ENCODE data around the gene PCSK7.
"Not testable (repeated sequence)": the region's sequence is repeated elsewhere in the genome, so short reads cannot be mapped to it uniquely, and the experiment has no call there.

Gene PCSK7, protein sequence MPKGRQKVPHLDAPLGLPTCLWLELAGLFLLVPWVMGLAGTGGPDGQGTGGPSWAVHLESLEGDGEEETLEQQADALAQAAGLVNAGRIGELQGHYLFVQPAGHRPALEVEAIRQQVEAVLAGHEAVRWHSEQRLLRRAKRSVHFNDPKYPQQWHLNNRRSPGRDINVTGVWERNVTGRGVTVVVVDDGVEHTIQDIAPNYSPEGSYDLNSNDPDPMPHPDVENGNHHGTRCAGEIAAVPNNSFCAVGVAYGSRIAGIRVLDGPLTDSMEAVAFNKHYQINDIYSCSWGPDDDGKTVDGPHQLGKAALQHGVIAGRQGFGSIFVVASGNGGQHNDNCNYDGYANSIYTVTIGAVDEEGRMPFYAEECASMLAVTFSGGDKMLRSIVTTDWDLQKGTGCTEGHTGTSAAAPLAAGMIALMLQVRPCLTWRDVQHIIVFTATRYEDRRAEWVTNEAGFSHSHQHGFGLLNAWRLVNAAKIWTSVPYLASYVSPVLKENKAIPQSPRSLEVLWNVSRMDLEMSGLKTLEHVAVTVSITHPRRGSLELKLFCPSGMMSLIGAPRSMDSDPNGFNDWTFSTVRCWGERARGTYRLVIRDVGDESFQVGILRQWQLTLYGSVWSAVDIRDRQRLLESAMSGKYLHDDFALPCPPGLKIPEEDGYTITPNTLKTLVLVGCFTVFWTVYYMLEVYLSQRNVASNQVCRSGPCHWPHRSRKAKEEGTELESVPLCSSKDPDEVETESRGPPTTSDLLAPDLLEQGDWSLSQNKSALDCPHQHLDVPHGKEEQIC

DNA sequence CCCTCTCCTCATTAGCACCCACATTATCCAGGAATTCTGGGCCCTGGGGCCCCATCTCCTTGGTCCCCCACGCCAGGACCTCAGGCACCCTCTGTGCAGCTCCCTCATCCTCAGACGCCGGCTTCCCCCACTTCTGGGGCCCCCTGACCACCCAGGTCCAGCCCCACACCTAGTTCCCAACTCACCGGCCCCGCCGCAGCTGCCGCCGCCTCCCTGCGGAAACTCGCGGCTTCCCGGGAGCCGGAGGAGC, at the start of gene PCSK7:
Gene PCSK7, minus strand, starts transcription at position 232 of the 250 bp plus-strand sequence. CDS start 2,229 bp downstream, outside the sequence.
- peak in 1 of 2 experiments; percentile 57 for DNase-seq

DNA sequence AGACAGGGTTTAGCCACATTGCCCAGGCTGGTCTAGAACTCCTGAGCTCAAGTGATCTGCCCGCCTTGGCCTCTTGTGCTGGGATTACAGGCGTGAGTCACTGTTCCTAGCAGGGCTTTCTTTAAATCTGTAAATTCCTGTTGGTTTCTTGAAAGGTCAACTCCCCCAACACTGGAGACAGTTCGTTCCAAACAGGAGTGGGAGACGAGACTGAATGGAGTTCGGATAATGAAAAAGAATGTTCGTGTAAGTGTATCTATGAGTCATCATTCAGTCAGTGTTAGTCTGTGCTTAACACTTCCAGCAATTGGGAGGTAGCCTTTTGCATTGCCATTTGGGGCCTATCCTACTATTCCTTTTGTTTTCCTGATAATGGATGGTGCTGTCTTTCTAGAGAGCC, 49.3 kb upstream of the PCSK7 start:
- DNase-seq = no peak

DNA sequence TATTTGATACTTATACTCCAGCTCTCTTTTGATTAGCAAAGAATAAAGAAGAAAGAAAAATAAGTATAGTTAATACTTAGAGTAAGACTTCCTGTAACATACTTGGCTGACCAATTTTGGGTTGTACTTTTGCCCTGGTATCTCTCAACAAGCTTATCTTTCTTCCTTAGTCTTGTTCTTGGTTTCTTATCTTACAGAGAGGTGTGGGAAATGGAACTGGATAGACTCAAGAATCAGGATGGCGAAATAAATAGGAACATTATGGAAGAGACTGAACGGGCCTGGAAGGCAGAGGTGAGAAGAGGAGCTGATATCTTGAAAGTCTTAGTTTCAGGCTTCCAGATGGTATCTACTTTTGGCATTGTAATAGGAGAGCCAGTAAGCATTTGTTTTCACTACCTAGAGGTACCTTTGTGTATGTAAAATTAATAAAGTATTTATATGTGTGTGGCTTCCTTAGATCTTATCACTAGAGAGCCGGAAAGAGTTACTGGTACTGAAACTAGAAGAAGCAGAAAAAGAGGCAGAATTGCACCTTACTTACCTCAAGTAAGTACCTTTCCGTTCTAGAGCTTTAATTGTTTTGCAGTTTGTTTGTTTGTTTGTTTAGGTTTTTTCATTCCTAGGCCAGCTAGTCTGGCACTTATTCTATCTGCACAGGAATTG, 48.0 kb upstream of the PCSK7 start:
- no peak for DNase-seq

DNA sequence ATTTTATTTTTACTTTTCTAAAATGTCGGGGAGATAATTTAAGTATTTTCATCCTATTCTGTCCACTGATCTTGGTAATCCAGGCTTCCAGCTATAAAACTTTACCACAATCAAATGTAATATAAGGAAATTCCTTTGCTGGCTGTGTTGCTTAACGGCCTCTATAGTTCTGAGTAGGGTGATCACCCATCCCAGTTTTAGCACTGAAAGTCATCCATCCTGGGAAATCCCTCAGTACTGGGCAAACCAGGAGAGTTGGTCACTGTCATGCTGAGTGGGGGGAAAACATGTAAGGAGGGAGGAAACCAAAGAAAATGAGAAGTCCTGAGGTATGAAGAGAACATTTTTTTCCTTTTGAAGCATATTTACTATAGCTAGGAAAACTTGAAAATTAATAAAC, 46.5 kb upstream of the PCSK7 start:
- no peak for DNase-seq

DNA sequence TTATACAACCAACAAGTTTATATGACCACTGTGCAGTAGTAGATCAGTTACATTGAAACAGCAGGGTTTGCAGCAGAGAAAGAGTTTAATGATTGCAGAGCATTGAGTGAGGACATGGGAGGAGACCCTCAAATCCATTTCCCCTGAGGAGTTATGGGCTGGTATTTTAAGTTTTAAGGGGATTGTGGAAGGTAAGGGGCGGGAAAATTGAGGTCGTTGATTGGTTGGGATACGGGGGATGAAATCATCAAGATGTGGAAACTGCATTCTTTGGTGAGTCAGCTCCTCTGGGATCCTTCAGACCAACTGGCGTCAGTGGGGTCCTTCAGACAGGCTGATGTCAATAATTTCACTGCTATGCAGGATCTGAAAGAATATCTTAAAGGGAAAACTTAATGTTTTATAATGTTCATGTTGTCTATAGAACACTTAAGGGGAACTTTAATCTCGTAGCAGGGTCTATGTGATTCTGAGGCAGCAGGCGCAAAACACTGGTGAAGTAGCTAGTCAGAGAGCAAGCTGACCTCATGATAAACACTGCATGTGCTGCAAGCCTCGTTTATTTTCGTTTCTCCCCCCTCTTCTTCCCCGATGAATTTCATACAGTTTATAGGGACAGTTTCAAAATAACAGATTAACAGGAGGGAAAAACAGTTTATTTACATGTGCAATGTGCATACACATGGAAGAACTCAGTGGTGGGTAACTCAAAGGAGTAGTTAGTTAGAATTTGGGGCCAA, 41.8 kb upstream of the PCSK7 start:
- DNase-seq = no peak

DNA sequence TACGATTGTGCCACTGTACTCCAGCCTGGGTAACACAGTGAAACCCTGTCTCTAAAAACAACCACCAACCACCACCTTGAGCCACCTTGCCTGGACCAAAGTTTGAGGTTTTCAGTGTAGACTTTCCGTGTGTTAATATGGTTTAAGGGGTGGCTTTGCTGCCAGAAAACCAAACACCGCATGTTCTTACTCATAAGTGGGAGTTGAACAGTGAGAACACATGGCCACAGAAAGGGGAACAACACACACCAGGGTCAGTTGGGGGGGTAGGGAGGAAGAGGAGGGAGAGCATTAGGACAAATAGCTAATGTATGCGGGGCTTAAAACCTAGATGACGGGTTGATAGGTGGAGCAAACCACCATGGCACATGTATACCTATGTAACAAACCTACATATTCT, 40.3 kb upstream of the PCSK7 start:
- not testable (repeated sequence) for DNase-seq

DNA sequence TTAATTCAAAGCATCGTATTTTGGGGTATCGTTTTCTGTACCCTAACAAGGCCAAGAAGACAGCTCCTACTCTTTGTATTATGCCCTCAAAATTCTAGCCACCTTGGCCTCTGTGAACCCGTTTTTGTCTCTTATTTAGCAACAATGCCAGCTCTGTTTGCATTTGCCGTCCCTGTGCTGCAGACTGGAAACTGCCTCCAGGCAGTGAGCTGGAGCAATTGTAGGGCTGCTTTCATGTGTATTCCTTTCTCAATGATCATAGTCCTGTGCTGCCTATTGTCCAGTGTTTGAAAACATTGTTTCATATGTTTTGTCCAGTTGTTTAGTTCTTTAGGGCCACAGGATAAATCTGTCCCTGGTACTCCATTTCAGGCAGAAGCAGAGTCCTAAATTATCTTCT, 39.3 kb upstream of the PCSK7 start:
- no peak for DNase-seq

DNA sequence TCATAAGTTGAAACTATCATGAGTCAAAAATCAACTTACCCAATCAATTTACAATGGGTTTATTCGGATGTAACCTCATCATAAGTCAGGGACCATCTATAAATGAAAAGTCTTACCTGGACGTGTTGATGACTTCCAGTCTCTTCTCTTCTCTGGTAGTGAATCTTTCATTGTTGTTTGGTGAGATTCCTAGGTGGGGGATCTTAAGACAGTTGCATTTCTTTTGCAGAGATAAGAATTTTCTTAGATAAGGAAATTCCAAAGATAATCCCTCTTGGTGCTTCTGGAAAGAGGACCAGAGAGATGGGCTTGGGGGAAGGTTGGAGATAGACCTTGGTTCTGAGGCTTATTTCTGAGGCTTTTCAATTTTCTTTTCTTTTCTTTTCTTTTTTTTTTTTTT, 38.0 kb upstream of the PCSK7 start:
- DNase-seq = no peak

DNA sequence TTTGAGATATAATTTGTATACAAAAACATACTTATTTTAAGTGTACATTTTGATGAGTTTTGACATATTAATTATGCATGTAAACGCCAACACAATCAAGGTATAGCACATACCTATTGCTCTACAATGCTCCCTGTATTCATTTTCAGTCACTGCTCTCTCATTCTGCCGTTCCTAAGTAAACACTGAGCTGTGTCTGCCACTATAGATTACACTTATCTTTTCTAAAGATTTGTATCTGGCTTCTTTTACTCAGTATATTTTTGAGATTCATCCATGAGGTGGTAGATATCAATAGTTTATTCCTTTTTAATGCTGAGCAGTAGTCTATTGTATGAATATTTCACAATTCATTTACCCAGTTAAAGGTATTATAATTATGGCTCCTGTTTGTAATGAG, 33.9 kb upstream of the PCSK7 start:
- DNase-seq = no peak

DNA sequence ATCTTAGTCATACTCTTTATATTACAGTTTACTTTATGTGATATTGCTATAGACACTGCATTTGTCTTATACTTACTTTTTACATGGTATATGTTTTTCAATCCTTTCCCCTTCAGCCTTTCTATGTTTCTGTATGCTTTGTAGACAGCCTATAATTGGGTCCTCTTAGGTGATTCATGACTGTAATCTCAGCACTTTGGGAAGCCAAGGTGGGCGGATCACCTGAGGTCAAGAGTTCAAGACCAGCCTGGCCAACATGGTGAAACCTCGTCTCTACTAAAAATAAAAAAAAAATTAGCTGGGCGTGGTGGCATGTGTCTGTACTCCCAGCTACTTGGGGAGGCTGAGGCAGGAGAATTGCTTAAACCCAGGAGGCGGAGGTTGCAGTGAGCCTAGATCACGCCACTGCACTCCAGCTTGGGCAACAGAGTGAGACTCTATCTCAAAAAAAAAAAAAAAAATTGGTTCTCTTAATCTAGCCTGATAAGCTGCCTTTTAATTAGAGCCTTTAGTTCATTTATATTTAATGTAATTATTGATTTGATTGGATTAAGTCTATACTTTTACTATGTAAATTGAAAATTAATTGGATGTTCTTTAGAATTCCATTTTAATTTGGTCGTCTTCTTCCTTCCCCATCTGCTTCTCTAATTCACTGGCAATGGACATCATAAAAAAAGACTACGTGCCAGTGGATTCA, 32.9 kb upstream of the PCSK7 start:
- not testable (repeated sequence) for DNase-seq

DNA sequence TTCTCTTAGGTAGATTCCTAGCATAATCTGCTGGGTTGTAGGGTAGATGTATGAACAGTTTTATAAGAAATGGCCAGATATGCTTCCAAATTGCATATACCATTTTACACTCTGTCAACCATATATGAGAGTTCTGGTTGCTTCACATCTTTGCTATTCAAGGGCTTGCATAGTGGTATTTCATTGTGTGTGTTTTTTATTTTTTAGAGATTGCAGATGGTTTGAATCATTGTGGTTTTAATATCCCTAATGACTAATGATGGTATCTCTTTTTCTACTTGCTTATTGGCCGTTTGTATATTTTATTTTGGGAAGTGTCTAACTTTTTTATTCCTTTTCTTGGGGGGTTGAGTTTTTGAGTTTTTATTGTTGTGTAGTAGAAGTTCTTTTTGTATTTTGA, 27.5 kb upstream of the PCSK7 start:
- no peak for DNase-seq

DNA sequence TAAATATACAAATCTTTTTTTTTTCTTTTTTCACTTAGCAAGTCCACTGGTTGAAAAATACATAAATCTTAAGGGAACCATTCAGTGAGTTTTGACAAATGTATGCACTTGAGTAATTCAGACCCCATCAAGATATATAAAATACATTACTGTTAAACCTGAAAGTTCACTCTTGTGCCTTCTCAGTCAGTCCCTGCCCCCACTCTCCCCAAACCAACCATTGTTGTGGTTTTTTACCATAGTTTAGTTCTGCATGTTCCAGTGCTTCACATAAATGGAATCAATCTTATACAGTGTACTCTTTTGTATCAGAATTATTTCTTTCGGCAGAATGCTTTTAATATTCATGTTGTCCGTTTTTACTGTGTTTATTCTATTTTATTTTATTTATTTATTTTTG, 26.7 kb upstream of the PCSK7 start:
- no peak for DNase-seq

DNA sequence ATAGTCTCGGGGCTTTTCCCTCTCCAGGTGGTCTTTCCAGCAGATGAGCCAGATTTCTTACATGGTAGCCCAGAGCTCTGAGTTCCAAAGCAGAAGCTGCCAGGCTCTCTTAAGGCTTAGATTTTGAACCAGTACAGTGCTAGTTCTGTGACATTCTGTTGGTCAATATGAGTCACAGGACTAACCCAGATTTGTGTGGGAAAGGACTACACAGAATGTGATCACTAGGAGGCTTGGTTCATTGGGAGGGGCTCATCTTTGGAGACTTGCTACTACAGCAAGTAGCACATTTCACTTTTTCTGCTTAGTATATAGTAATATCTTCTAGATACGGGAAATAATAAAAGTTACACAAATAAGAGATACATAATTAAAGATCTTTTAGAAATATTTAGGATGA, 24.7 kb upstream of the PCSK7 start:
- DNase-seq = no peak

DNA sequence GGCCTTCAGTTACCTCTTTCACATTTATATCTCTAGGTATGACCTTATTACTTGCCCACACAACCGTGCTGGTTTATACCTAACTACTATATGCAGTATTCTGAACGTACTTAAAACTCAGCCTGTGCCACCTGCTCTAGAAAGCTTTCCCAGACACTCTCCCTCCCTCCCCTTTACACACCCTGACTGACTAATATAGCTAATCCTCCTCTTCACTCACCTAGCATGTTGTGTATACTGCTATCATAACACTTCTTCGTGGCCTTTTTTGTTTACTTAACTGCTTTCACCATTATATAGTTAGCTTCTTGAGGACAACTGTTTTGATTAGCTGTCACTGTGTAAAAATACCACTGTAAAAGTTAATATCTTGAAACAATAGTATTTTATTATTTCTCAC, 24.1 kb upstream of the PCSK7 start:
- DNase-seq = no peak

DNA sequence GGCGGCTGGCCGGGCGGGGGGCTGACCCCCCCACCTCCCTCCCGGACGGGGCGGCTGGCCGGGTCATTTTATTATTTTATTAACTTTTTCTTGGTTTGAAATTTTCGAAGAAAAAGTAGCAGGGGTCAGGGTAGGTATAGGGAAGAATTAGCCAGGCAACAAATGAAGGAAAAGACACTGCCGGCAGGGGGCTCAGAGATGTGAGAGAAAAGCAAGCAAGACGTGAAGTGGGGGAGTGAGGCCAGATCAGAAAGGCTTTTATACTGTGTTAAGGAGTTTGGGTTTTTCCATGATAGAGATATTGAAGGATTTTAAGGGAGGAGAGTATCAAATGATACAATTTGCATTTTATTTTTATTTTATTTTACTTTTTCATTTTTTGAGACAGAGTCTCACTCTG, 19.6 kb upstream of the PCSK7 start:
- no peak for DNase-seq

DNA sequence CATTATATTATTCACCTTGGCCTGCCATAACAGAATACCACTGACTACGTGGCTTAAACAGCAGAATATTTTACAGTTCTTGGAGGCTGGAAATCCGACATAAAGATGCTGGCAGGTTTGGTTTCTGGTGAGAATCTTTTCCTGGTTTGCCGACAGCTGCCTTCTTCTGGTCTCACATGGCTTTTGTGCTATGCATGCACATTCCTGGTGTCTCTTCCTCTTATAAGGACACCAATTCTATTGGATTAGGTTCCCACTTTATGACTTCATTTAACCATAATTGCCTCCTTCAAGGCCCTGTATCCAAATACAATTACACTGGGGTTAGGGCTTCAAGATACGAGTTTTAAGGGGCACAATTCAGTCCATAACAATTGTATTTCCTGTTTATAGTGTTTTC, 17.7 kb upstream of the PCSK7 start:
- no peak for DNase-seq

DNA sequence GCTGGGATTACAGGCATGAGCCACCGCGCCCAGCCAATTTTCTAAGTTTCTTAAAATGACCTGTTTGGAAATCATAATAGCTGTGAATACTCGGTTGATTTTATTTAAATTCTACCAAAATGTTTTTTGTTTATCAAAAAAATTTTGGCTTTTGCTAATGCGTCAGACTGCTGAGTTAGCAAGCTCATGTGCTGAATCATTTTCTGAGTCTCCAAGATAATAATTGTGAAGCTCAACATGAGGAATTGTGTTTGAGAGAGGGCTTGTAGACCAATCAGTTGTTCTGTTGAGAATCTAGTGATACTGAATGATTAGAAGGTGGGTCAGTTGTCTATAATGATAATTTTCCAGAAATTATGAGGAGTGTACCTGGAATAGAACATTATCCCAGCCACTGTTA, 16.5 kb upstream of the PCSK7 start:
- DNase-seq = no peak

DNA sequence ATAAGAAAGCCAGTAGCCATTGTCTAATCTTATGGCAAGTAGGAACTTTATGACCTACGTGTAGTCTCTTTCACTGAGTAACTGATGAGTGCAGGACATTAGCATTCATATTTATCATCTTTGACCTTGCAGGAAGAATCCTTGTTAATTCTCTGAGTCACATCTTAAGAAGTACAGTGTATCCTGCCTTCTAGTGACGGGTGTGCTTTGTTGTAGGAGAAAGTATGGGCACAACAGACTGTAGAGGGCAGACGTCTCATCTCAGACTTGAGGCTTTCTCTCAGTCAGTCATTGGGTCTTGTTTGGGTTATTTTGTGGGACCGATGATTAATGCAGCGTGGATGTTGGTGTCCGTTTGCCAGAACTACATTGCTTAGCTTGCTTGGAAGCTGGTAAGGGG, 7.4 kb upstream of the PCSK7 start:
- no peak for DNase-seq

DNA sequence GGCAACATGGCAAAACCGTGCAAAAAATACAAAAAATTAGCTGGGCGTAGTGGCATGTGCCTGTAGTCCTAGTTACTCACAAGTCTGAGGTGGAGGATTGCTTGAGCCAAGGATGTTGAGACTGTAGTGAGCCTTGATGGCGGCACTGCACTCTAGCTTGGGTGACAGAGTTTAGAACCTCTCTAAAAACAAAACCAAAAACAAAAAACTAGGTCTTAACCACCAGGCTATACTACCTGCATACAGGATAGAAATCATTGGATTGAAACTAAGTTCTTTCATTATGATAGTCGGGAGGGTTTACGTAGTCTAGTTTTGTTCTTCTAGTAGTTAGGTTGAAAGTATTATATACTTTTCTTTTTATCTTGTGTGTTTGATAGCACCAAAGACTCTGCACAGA, 6.3 kb upstream of the PCSK7 start:
- no peak for DNase-seq

DNA sequence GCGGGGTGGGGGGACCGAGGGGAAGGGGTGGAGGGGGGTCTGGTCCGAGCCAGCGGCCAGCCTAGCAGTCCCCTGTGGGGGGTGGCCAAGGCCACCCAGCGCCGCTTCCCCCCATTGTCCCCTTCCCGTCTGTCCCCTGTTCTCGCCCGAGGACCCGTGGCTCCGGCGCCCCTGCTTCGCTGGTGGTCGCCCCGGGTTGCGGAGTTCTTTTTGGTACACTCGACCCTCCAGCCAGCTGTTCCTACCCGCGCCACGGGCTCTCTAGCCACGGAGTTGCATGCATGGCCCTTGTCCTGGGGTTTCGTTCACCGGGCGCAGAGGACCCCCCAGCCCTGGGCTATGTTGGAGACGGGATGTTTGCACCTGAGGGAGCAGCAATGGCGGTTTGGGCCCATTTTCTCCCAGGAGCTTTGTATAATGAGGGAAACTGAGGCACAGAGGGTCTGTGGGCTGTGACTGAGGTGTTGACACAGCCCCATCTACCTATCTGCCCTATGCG, 1.1 kb upstream of the PCSK7 start:
- DNase-seq = no peak

DNA sequence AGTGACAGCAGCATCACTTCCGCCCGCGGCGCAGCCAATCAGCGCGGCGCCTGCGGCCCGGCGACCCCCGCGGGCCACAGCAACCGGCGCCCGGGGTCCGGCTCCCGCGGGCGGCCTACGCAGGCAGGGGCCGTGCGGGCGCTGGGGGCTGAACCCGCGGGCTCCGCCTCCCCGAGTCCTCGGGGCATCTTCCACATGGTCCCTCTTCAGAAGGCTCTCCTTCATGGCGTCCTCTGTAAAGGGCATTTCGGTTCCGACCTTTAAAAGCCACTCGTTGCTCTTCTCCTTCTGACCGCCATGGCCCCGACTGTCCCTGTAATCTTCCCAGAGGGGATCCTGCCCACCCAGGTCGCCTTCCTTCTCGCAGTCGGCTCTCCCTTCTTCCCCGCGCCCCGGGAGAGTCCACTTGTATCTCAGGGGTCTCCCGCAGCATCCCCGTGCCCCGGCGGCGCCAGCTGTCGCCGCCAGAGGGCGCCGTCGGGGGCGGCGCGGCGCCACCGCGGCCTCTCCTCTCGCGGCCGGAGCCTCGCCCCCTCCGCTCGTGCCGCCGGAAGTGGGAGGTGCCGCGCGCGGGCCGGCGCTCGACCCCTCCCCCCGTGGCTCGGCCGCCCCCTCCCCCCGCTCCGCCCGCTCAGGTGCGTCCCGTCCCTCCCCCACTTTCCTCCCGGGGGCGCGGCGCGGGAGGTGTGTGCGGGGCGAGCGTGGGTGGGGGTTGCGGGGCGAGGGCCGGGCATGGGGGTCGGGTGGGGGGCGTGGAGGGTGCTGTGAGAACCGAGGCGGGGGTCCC, 412 bp upstream of the PCSK7 start, which contains the start of gene RNF214:
Gene RNF214, plus strand, starts transcription at position 580 of the 787 bp plus-strand sequence. CDS start 1,602 bp downstream, outside the sequence.
- peak; percentile 76 to 78 for DNase-seq
